Adipocyte (in vitro differentiated cells): ENCODE measurements around the gene IFI35.

Experiments used
- DNase-seq: peaks from one replicate; pipeline ENCODE4 v3.0.0-alpha.2; 2015; ENCODE audit warnings: low read depth
- H3K27me3 ChIP-seq: replicated peaks from 2 replicates; pipeline ENCODE4 v1.7.0; 2013; ENCODE audit warnings: mild to moderate bottlenecking, low read length, moderate library complexity; ENCODE audit not compliant: control insufficient read depth, insufficient read depth
- H3K36me3 ChIP-seq: 2 replicates; pipeline ENCODE4 v1.7.0; 2013; ENCODE audit warnings: low read length, mild to moderate bottlenecking, moderate library complexity; ENCODE audit not compliant: control insufficient read depth, insufficient read depth, severe bottlenecking
- H3K4me1 ChIP-seq: 2 replicates; pipeline ENCODE4 v1.7.0; 2013; ENCODE audit warnings: mild to moderate bottlenecking, low read length, moderate library complexity; ENCODE audit not compliant: control insufficient read depth, insufficient read depth
- H3K4me3 ChIP-seq: 2 replicates; pipeline ENCODE4 v1.7.0; 2013; ENCODE audit warnings: mild to moderate bottlenecking, low read length, moderate library complexity
- H3K9ac ChIP-seq: 2 replicates; pipeline ENCODE4 v1.7.0; 2013; ENCODE audit warnings: mild to moderate bottlenecking, low read length, moderate library complexity
- H3K9me3 ChIP-seq: 2 replicates; pipeline ENCODE4 v1.7.0; 2013; ENCODE audit warnings: mild to moderate bottlenecking, low read length, moderate library complexity; ENCODE audit not compliant: control insufficient read depth

Gene IFI35

DNA sequence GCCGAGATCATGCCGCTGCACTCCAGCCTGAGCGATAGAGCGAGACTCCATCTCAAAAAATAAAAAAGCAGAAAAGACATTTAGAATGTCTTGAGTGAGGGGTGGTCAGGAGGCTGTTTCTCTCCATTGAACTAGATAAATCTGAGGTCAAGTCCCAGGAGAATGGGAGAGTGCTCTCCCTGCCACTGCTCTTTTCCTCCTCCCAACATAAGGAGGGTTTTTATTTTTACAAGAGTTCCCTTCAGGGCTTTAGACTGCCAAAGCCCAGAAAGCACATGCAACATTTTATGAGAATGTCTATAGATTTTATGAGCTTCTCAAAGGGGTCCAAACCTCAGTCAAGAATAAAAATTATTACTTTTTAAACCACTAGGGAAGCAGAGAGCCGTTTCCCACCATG is 20.0 kb downstream of the IFI35 start:
- no peaks in the 10 kb centered on the region for H3K36me3 ChIP-seq
- no peak overlapping the region for H3K4me3 ChIP-seq
- H3K9me3 ChIP-seq: no peaks in the 10 kb centered on the region
- no peak for DNase-seq
- no peaks in the 10 kb centered on the region for H3K27me3 ChIP-seq
- peaks cover 14% of the 10 kb centered on the region for H3K4me1 ChIP-seq
- H3K9ac ChIP-seq: no peak overlapping the region

DNA sequence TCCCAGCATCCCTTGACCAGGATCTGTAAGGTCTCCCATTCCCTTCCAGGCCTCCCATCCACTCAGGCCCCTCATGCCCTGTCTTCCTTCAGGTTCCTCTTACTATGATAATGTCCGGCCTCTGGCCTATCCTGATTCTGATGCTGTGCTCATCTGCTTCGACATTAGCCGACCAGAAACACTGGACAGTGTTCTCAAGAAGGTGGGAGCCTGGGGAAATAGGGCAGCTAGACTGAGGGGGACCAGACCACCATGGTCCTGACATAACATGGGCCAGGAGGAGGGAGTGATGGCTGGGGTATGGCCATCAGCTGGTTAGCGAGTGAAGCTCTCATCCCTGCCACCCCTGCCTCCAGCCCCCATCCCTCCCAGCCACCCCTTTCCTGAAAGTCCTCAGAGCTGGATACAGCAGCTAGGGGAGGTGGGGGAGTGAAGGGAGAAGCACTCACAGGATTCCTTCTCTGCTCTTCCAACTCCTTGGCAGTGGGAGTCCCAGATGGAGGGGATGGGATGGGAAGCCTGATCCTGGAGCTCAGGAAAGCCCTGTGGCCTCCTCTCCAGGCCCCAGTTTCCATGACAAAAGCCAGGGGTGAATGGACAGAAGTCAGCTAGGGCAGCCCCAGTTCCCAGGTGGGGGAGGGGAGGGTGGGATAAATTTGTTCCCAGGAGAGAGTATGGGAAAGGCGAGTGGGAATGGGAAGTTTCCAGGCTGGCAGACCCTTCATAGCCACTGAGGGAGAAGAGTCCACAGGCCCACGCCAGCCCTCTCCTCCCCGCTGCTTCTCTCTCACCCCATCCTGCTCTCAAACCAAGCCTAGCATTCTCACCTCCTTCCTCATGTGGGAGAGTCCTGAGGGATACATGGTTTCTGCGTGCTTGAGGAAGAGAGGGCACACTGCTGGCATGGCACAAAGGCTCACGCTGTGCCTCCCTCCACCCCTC is 20.8 kb downstream of the IFI35 start:
- no peaks in the 10 kb centered on the region for H3K36me3 ChIP-seq
- DNase-seq: no peak
- no peaks in the 10 kb centered on the region for H3K27me3 ChIP-seq
- H3K9ac ChIP-seq: no peak overlapping the region
- no peak overlapping the region for H3K4me3 ChIP-seq
- H3K9me3 ChIP-seq: no peaks in the 10 kb centered on the region
- peaks cover 14% of the 10 kb centered on the region for H3K4me1 ChIP-seq

- H3K27me3 ChIP-seq: no peaks in the 10 kb centered on the region
- H3K9ac ChIP-seq: no peak overlapping the region
- no peaks in the 10 kb centered on the region for H3K9me3 ChIP-seq
- DNase-seq: no peak
- H3K36me3 ChIP-seq: no peaks in the 10 kb centered on the region
- peaks cover 14% of the 10 kb centered on the region for H3K4me1 ChIP-seq
- H3K4me3 ChIP-seq: no peak overlapping the region
Measured at GRCh38 chr17:43028221-43028861, 21.8 kb downstream of the IFI35 start.

GRCh38 chr17:43030137-43030767 is 23.7 kb downstream of the IFI35 start:
- Histone ChIP-seq H3K4me3 (no peak overlapping the region), H3K9ac (peak overlapping the region; percentile 54), H3K27me3 (peaks cover 8% of the 10 kb centered on the region), H3K4me1 (peaks cover 10% of the 10 kb centered on the region), H3K36me3 (no peaks in the 10 kb centered on the region), H3K9me3 (no peaks in the 10 kb centered on the region)
- DNase-seq: no peak

- Histone ChIP-seq H3K27me3 (peaks cover 8% of the 10 kb centered on the region), H3K36me3 (no peaks in the 10 kb centered on the region), H3K4me1 (peaks cover 10% of the 10 kb centered on the region), H3K4me3 (no peak overlapping the region), H3K9me3 (no peaks in the 10 kb centered on the region), H3K9ac (no peak overlapping the region)
- no peak for DNase-seq
Measured at GRCh38 chr17:43031666-43032065, 25.1 kb downstream of the IFI35 start.

GRCh38 chr17:43033948-43034881 is 27.6 kb downstream of the IFI35 start:
- H3K27me3 ChIP-seq: peaks cover 8% of the 10 kb centered on the region
- H3K4me3 ChIP-seq: no peak overlapping the region
- no peaks in the 10 kb centered on the region for H3K36me3 ChIP-seq
- DNase-seq: no peak
- no peaks in the 10 kb centered on the region for H3K9me3 ChIP-seq
- H3K4me1 ChIP-seq: peaks cover 10% of the 10 kb centered on the region
- H3K9ac ChIP-seq: no peak overlapping the region

GRCh38 chr17:43034894-43035293 is 28.3 kb downstream of the IFI35 start:
- H3K27me3 ChIP-seq: peaks cover 8% of the 10 kb centered on the region
- no peak overlapping the region for H3K9ac ChIP-seq
- DNase-seq: no peak
- H3K4me3 ChIP-seq: no peak overlapping the region
- H3K4me1 ChIP-seq: peaks cover 6% of the 10 kb centered on the region
- H3K9me3 ChIP-seq: no peaks in the 10 kb centered on the region
- no peaks in the 10 kb centered on the region for H3K36me3 ChIP-seq

GRCh38 chr17:43039646-43040045 is 33.1 kb downstream of the IFI35 start:
- Histone ChIP-seq H3K9me3 (no peaks in the 10 kb centered on the region), H3K9ac (no peak overlapping the region), H3K4me3 (no peak overlapping the region), H3K27me3 (peaks cover 2% of the 10 kb centered on the region), H3K36me3 (no peaks in the 10 kb centered on the region), H3K4me1 (no peaks in the 10 kb centered on the region)
- DNase-seq: no peak

DNA sequence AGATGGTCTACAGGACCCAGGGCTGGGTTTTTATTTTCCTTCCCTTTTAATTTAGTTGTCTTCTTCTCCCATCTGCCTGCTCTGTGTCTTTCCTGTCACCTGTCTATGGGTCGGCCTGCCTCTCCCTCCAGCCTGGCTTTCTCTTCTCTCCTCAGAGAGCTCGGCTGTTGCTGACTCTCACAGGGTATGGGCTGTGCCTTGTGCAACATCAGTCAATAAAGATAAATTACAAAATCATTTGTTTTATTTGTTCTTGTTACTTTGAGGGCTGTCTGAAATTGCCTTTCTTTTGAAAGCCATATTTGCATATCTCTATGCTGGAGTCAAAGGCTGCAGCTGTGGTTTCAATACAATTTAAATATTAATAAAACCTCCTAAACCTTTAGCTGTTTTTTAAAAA is 34.1 kb downstream of the IFI35 start:
- no peak overlapping the region for H3K4me3 ChIP-seq
- H3K9ac ChIP-seq: no peak overlapping the region
- H3K27me3 ChIP-seq: no peaks in the 10 kb centered on the region
- no peaks in the 10 kb centered on the region for H3K9me3 ChIP-seq
- peaks cover 5% of the 10 kb centered on the region for H3K4me1 ChIP-seq
- no peak for DNase-seq
- no peaks in the 10 kb centered on the region for H3K36me3 ChIP-seq

- Histone ChIP-seq H3K4me3 (no peak overlapping the region), H3K4me1 (peaks cover 5% of the 10 kb centered on the region), H3K27me3 (no peaks in the 10 kb centered on the region), H3K9me3 (no peaks in the 10 kb centered on the region), H3K9ac (no peak overlapping the region), H3K36me3 (no peaks in the 10 kb centered on the region)
- no peak for DNase-seq
Measured at GRCh38 chr17:43042025-43042628, 35.5 kb downstream of the IFI35 start.
